NCI-H2227 treated with DMSO at 0.1 percent for 48 hours (cell line): ENCODE data around the gene EIF4A3.
A peak's percentile ranks its signal among the peaks of the same experiment; 100 is the strongest.
"Not testable (repeated sequence)": the region's sequence is repeated elsewhere in the genome, so short reads cannot be mapped to it uniquely, and the experiment has no call there.

ENCODE experiments used
- DNase-seq: peaks from one replicate; lab custom pipeline; 2025; lab: John Stamatoyannopoulos, UW

EIF4A3 gene

DNA sequence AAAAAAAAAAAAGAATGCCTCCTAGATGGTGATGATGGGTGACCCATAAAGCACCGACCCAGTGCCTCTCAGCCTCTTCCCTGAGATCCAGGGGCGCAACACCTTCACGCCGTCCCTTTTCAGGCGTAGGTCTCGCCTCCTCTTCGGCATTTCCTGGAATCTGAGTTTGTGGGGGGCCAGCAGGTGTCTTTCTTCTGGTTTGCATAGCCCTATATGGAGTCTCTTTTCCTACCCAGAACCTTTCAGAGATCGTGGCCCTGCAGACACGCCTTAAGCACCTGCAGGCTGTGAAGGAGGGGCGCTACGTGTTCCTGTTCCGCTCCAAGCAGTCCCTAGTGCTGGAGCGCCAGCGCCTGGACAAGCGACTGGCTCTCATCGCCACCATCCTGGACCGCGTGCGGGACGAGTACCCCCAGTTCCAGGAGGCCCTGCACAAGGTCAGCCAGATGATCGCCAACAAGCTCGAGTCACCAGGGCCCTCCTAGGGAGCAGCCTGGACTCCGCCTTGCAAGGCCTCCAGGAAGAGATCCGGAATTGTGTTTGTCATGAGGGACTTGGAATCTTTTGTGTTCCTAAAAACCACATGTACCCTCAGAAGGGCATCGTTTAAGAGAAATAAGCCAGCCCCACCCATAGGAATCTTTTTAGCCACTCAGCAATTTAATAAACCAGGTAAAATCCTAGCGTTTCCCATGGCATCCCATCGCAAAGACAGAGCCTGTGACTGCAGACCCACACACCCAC, 47.5 kb downstream of the EIF4A3 start:
- DNase-seq = no peak

GRCh38 chr17:80097844-80098691, 48.9 kb downstream of the EIF4A3 start:
- DNase-seq = no peak

- DNase-seq = no peak
Measured at GRCh38 chr17:80097127-80097621, 49.8 kb downstream of the EIF4A3 start.

DNA sequence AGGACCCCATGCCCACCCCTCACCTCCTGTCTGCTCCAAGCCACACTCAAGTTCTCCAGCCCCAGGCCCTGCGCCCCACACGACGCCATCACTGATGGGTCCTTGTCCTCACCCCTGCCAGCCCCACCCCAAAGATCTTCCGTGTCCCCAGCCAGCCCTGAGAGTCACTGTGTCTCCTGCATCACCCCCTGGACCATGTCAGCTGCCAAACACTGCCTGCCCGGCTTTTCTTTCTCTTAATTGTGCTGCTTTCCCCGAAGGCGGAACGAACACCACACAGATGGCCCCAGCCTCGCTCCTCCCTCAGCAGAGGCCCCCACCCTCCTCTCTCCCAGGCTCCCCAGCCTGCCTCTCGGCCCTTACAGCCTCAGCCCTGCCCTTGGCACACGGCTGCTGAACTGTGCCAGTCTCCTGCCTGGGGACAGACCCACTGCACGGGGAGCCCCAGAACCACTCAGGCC, 50.3 kb downstream of the EIF4A3 start:
- DNase-seq = peak; percentile 20

DNA sequence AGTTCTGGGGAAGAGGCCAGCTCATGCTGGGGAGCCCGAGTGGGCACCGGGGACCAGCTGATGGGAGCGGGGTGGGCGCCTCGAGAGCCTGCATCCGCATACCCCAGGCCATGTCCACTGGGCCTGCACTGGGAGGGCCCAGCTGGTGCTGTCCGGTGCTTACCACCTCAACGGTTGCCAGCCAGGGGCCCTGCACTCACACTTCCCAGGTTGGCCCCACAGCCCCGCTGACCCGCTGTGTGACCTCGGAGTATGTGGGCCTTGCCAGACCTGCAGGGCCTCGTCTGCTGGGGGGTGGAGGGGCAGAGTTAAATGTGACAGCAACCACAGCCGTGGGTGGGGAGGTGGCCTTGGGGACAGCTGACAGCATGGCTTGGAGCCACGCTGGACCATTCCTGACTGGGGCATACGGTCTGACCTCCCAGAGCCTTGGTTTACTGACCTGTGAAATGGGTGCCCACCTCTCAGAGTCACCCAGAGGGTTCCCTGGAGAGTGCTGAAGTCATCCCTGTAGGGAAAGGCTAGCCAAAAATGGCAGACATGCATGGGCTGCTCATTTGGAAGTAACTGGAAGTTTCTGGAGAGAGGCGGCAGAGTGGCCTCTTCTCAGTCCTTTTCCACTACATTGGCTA, 51.0 kb downstream of the EIF4A3 start:
- no peak for DNase-seq

GRCh38 chr17:80095038-80095843, 51.7 kb downstream of the EIF4A3 start:
- DNase-seq = no peak

GRCh38 chr17:80092959-80093358, 54.0 kb downstream of the EIF4A3 start:
- DNase-seq = no peak

DNA sequence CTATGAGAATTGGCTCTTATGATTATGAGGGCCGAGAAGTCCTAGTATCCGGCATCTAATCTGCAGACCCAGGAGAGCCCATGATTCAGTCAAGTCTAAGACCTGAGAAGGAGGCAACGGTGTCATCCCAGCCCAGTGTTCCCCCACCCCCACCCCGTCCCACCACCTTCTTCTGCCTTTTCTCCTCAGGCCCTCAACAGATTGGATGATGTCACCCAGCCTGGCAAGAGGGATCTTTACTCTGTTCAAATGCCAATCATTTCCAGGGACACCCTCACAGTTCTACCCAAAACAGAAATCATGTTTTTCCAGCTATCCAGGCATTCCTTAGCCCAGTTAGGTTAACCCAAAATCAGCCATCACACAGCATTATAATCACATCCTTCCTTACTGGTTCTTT, 55.6 kb downstream of the EIF4A3 start:
- no peak for DNase-seq

DNA sequence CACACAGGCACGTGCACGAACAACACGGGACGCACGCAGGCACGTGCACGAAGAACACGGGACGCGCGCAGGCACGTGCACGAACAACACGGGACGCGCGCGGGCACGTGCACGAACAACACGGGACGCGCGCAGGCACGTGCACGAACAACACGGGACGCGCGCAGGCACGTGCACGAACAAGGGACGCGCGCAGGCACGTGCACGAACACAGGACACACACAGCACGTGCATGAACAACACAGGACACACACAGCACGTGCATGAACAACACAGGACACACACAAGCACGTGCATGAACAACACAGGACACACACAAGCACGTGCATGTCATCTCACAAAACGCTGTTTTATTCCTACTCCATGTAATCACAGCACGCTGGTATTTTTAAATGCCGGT, 56.8 kb downstream of the EIF4A3 start:
- not testable (repeated sequence) for DNase-seq

DNA sequence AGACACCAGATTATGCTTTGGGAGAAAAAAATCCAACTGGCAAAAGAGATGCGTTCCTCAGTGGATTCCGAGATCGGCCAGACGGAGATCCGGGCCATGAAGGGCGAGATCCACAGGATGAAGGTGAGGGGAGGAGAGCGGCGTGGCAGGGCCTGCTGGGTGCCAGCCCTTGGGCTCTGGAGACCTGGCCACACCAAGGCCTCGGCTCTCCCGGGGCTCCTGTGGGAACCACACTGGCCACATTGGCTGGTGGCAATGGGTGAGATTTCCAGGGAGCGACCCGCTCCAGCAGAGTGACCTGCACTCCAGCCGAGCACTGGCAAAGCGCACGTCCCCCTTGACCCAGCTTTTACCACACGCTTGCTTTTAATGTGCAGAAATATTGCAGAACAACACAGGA, 57.2 kb downstream of the EIF4A3 start:
- no peak for DNase-seq

GRCh38 chr17:80087346-80088265, 59.3 kb downstream of the EIF4A3 start:
- no peak for DNase-seq

- no peak for DNase-seq
Measured at GRCh38 chr17:80086616-80087015, 60.3 kb downstream of the EIF4A3 start.

GRCh38 chr17:80086081-80086480, 60.8 kb downstream of the EIF4A3 start:
- DNase-seq = no peak

DNA sequence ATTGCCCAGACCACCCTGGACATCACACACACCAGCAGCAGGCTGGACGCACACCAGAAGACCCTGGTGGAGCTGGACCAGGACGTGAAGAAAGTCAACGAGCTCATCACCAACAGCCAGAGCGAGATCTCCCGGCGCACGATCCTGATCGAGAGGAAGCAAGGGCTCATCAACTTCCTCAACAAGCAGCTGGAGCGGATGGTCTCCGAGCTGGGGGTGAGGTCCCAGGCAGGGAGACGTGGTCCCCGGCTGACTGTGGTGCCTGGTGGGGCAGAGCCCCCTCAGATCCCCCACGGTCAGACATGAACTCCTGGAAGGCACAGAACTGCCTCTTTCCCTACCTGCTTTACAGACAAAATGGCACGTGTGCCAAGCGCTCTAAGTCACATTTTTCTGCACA, 62.2 kb downstream of the EIF4A3 start:
- no peak for DNase-seq
